ENCODE measurements around the gene SYT9.

The SYT9 gene

DNA sequence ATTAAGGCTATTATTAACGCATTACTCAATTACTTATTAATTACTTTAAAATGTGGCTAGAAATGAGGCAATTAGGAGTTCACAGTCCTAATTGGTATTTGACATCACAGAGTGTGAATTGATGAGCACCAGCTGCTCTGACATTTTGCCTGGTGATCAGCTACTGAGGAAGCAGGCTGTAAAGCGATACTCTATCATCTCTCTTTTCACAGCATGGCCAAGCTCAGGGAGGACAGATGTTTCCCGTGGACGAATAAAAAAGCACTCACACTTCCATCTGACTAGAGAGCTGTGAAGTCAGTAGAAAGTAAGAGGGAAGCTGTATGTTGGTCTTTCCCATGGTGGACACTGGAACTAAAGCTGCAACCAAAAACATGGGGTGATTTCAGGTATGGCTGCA lies 29.1 kb upstream of the SYT9 start:
- no peak for DNase-seq (ENCODE audit: low read depth, low spot score)
- no peak overlapping the region for H3K4me3 ChIP-seq (ENCODE audit: low read depth, low read length)
- TF ChIP-seq CTCF (IDR thresholded peaks at IDR 0.05; ENCODE audit: insufficient read depth, low read length, missing control alignments), result no peak
- CTCF ChIA-PET, result interaction anchor here (1.1 kb wide), 1 partner anchor 56 kb away, joined by 3 read pairs; no protein-coding TSS in a partner anchor
- POLR2A ChIA-PET, result no interaction called here

DNA sequence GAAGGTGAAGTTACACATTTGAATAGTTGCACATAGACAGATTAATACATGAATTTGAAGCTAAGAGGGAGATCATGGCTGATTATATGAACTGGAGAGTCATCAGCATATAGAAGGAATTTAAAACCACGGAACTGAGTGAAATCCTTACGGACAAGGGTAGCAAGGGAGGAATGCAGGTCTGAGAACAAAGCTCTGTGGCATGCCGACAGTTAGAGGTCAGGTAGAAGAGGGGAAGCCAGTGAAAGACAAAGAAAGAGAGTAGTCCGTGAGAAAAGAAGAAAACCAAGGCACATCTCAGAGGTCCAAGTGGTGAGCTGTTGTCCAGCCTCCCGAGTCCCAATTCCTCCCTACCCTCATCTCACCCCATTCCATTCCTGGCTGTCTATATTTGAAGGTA lies 11.8 kb upstream of the SYT9 start:
- ChIA-PET CTCF (interaction anchor here (1.0 to 1.2 kb wide), 2 partner anchors 10 to 12 kb away, joined by 3 read pairs; partner anchors contain the start of gene SYT9), POLR2A (no interaction called here)

GRCh38 chr11:7245341-7245740 lies 6.4 kb upstream of the SYT9 start:
- no peak for DNase-seq (ENCODE audit: low read depth, low spot score)
- no peak for TF ChIP-seq CTCF (IDR thresholded peaks at IDR 0.05; ENCODE audit: insufficient read depth, low read length, missing control alignments)
- POLR2A ChIA-PET, result no interaction called here
- no peak overlapping the region for H3K4me3 ChIP-seq (ENCODE audit: low read depth, low read length)
- CTCF ChIA-PET, result no interaction called here

More for the DNA sequence above, 11.8 kb upstream of the SYT9 start:
- DNase-seq (ENCODE audit: low read depth, low spot score), result no peak
- H3K4me3 ChIP-seq (ENCODE audit: low read depth, low read length), result no peak overlapping the region
- TF ChIP-seq CTCF (IDR thresholded peaks at IDR 0.05; ENCODE audit: insufficient read depth, low read length, missing control alignments), result no peak

DNA sequence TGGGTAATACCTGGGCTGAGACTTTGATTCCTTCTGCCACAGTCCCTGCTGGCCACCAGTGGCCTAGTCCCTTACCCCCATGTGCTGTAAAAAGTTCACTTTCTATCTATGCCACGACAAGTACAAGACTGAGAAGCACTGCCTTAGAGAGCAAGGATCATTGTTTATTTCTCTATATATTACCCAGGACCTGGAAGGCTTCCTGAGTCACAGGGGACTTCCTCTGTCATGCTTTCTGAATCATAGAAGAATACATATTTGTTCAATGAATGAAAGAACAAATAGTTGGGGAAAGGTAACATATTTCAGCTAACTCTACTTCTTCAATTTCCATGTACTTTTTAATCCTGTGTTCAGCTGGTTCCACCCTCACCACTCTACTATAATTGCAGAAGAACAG lies 5.5 kb upstream of the SYT9 start:
- no peak overlapping the region for H3K4me3 ChIP-seq (ENCODE audit: low read depth, low read length)
- CTCF ChIA-PET, result no interaction called here
- DNase-seq (ENCODE audit: low read depth, low spot score), result no peak

DNA sequence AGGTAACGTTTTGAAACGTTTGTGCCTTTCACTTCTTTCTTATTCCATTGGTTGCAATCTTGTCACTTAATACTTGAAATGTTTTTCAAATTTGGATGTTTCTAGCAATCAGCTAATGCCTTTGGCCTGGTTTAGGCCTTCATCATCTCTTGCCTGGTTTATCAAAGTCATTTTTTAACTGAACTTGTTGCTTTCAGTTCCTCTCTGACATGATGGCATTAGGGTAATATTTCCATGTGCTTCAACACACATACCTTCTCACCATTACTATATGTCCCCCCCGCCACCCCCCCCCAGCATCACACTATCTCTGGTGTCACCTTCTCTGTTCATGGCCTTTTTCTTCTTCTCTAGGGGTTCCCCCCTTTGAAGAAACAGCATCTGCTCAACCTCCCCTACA lies 1.5 kb upstream of the SYT9 start:
- ChIA-PET POLR2A (no interaction called here), CTCF (no interaction called here)
- H3K4me3 ChIP-seq (ENCODE audit: low read depth, low read length), result no peak overlapping the region
- no peak for TF ChIP-seq CTCF (IDR thresholded peaks at IDR 0.05; ENCODE audit: insufficient read depth, low read length, missing control alignments)
- no peak for DNase-seq (ENCODE audit: low read depth, low spot score)

More for the DNA sequence above, 5.5 kb upstream of the SYT9 start:
- no peak for TF ChIP-seq CTCF (IDR thresholded peaks at IDR 0.05; ENCODE audit: insufficient read depth, low read length, missing control alignments)
- POLR2A ChIA-PET, result no interaction called here

DNA sequence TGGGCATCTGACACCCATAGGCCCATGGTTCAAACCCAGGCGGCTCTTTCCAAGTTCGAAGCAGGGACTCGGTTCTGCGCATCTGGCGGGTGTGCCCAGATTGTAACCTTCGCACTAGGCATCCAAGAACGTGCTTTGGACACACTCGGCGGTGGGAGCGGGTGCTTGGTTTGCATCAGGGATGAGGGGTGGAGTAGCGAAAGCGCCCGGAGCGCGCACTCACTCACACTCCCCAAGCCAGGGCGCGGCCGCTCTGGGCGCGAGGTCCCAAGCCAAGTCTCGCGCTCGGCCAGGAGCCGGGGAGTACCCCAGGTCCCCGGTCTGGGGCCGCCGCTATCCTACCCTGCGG lies 243 bp upstream of the SYT9 start:
- peak overlapping the region; percentile 48 for H3K4me3 ChIP-seq (ENCODE audit: low read depth, low read length)
- no peak for TF ChIP-seq CTCF (IDR thresholded peaks at IDR 0.05; ENCODE audit: insufficient read depth, low read length, missing control alignments)
- no peak for DNase-seq (ENCODE audit: low read depth, low spot score)
- ChIA-PET POLR2A (no interaction called here), CTCF (interaction anchor here (1.0 kb wide), 1 partner anchor 11 kb away, joined by 3 read pairs; no protein-coding TSS in a partner anchor)

Data from AG04449 (cell line).